Epithelial cell of proximal tubule (primary cell): Measurements from ENCODE around the gene PTPRN2. TPM values are rescaled to one million over a fixed set of nuclear protein-coding genes. Genes with fewer than 3 reads are reported as not detected.

ENCODE experiments used
- DNase-seq: peaks from one replicate; pipeline ENCODE4 v3.0.0-alpha.2; 2011; ENCODE audit warnings: low read depth
- H3K4me3 ChIP-seq: 2 replicates; pipeline ENCODE4 v1.5.1; 2011; ENCODE audit warnings: low read depth, mild to moderate bottlenecking, low read length
- total RNA-seq: library from RNA; depleted of rRNA; stranded (reverse); fragments of >200 nt; gene quantifications from 2 replicates; pipeline ENCODE4 v1.2.3, GENCODE V29; 2015
- TF ChIP-seq, protein P1 (sequence below): conservative IDR thresholded peaks from 2 replicates; pipeline ENCODE4 v1.5.1; 2012; ENCODE audit warnings: low read depth, mild to moderate bottlenecking, low read length

The PTPRN2 gene
- total RNA-seq, 1 donor from 2014 or later, result 2.8 TPM

- TF ChIP-seq, protein P1, sequence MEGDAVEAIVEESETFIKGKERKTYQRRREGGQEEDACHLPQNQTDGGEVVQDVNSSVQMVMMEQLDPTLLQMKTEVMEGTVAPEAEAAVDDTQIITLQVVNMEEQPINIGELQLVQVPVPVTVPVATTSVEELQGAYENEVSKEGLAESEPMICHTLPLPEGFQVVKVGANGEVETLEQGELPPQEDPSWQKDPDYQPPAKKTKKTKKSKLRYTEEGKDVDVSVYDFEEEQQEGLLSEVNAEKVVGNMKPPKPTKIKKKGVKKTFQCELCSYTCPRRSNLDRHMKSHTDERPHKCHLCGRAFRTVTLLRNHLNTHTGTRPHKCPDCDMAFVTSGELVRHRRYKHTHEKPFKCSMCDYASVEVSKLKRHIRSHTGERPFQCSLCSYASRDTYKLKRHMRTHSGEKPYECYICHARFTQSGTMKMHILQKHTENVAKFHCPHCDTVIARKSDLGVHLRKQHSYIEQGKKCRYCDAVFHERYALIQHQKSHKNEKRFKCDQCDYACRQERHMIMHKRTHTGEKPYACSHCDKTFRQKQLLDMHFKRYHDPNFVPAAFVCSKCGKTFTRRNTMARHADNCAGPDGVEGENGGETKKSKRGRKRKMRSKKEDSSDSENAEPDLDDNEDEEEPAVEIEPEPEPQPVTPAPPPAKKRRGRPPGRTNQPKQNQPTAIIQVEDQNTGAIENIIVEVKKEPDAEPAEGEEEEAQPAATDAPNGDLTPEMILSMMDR, result no peak
- no peak overlapping the region for H3K4me3 ChIP-seq
Observed at GRCh38 chr7:157874208-157874816, 713.3 kb downstream of the PTPRN2 start.

GRCh38 chr7:157873664-157874063 is 714.0 kb downstream of the PTPRN2 start:
- TF ChIP-seq, protein P1, result no peak
- H3K4me3 ChIP-seq, result no peak overlapping the region
- DNase-seq, result no peak

More at GRCh38 chr7:157874208-157874816, 713.3 kb downstream of the PTPRN2 start:
- no peak for DNase-seq

GRCh38 chr7:157873181-157873580 is 714.4 kb downstream of the PTPRN2 start:
- no peak for DNase-seq
- TF ChIP-seq, protein P1, result no peak
- H3K4me3 ChIP-seq, result no peak overlapping the region

- no peak overlapping the region for H3K4me3 ChIP-seq
- DNase-seq, result no peak
- TF ChIP-seq, protein P1, result no peak
Observed at GRCh38 chr7:157872447-157872846, 715.2 kb downstream of the PTPRN2 start.

DNA sequence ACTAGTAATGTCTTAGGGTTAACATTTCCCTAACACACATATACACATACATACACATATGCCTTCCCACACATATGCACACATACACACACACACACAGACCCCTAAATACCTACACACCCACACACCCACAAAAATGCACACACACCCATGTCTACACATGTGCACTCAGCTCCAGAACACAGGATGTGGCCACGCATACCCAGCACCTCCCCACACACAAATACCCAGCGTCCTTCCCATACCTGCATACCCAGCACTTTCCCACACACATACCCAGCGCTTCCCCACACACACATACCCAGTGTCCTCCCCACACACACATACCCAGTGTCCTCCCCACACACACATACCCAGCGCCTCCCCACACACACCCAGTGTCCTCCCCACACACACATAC is 715.9 kb downstream of the PTPRN2 start:
- no peak overlapping the region for H3K4me3 ChIP-seq
- TF ChIP-seq, protein P1, result no peak
- no peak for DNase-seq

GRCh38 chr7:157870644-157871290 is 716.9 kb downstream of the PTPRN2 start:
- no peak for DNase-seq
- TF ChIP-seq, protein P1, result no peak
- no peak overlapping the region for H3K4me3 ChIP-seq

DNA sequence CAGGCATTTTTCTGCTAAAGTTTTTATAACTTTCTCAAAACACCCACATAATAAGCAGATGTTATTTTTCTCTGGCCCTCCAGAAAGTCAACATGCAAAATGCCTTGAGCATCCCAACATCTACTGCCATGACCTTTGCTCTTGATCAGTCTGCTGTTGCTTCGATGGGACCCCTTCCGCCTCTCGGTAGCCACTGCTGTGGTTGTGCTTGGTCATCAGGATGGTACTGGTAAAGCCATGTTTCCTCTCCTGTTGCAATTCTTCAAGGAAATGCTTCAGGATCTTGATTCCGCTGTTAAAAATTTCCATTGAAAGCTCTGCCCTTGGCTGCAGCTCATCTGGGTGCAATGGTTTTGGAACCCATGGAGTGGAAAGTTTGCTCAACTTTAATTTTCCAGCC is 717.8 kb downstream of the PTPRN2 start:
- no peak for DNase-seq
- no peak overlapping the region for H3K4me3 ChIP-seq
- TF ChIP-seq, protein P1, result no peak
